HG02840 (cell line): Measurements from ENCODE around the gene UBE2L6.

Source experiments
- ATAC-seq: cut with Tn5 transposase; IDR thresholded peaks from one replicate; pipeline ENCODE4 v1.9.1; 2021; ENCODE audit warnings: mild to moderate bottlenecking, moderate library complexity, moderate number of reproducible peaks; ENCODE audit not compliant: unreplicated experiment, low FRiP score

Gene UBE2L6

DNA sequence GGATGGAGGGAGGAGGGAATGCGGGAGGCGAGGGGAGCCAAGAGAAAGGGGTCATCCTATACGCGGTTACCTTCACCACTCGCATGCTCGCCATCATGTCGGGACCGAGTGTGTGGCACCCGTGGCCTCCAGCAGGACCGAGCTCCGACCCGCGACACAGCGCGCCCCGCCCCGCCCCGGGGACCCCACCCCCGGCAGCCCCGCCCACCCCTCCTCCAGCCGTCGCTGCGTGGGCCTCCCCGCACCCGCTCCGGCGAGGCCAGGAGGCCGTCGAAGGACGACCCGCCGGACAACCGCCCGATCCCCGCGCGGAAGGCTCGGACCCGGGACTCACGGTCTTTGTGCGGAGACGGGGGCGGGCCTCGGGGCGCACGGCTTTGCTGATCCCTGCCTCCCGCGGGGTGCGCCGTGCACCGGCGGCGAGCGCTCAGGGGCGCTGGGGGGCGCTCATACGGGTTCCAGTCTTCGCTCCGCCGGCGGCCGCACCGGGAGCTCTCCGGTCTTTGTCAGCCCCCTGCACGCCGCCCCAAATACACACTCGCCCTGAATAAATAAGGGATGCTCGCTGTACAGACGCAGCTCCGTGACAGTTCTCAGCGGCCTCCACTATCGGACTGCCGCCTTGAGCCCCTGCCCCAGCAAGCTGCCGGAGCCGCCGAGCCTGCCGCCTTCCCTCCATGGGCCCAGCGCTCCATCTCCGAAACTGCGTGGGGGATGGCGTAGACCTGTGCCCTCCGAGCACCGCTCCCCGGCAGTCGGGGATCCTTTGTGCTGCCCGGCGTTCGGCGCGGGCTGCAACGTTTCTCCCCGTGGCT, at the start of gene UBE2L6:
Gene UBE2L6 (minus strand): TSS at position 158 of the 815 bp plus-strand sequence. CDS start 61 bp downstream, at position 97.
- peak; percentile 47 for ATAC-seq

DNA sequence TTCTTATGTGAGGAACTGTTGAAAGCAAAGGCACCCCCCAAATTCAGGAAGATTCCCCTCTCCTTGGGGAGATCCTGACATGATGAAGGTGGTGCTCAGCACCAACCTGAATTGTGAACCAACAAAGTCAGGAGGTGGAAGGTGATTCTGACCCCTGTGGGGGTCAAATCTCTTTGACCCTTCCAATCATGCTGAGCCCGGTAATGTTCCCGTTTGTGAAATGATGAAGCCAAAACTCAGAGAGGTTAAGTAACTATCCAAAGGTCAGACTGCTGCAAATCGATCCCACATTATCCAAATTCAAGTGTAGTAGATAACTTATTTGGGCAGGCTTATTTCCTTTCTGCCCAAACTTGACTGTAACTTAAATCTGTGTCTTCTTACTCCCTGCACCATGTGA, 49.1 kb upstream of the UBE2L6 start:
- no peak for ATAC-seq

DNA sequence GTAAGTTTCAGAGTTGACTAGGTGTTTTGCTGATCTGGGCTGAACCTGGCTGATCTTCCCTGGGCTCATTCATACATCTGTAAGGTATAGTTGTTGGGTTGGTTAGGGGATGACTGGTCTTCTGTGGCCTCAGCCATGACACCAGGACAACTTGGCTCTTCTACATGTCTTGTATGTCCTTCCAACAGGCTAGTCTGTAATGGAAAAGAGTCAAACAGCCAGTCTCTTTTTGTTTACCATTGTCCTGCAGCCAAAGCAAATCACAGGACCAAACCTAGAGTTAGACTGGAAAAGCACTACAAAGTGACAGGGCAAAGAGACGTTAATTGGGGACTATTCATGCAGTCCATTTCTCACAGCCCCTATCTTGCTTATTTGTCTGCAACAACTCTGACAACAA, 47.8 kb upstream of the UBE2L6 start:
- no peak for ATAC-seq

DNA sequence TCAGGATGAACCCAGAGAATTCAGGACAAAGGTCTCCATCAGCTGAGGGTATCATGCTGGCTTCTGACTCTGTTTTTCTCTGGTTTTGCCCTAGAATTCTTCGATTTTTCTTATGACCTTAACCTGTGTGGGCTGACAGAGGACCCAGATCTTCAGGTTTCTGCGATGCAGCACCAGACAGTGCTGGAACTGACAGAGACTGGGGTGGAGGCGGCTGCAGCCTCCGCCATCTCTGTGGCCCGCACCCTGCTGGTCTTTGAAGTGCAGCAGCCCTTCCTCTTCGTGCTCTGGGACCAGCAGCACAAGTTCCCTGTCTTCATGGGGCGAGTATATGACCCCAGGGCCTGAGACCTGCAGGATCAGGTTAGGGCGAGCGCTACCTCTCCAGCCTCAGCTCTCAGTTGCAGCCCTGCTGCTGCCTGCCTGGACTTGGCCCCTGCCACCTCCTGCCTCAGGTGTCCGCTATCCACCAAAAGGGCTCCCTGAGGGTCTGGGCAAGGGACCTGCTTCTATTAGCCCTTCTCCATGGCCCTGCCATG, 46.8 kb upstream of the UBE2L6 start:
- no peak for ATAC-seq

DNA sequence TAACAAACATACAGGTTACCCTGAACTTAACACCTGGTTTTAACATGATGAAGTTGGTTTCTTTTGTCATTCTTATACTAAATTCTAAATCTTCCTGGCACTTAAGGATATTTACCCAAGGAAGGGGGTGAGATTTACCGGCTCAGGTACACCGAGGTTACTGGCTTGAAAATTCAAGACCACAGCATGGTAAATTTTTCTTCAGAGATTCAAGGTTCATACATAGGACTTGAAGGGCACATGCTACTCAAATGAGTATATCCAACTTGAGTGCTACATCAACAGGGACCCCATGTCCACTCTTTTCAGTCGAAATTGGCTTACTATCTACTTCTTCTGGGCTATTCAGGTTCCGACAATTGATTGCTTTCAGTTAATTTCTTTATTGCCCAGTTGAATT, 42.7 kb upstream of the UBE2L6 start:
- no peak for ATAC-seq

DNA sequence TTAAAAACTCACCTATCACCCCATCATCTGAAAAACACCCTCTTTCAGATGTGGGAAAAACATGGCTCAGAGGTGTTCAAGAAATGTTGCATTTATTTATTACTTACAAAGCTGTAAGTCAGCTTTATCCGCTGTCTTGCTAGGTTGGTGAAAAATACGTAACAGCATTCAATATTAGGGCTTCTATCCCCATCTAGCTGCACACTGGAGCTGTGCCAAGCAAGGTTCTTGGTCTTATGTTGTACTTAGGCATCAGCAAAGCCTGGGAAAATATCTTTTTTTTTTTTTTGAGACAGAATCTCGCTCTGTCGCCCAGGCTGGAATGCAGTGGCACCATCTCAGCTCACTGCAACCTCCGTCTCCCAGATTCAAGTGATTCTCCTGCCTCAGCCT, 37.6 kb upstream of the UBE2L6 start:
- ATAC-seq, result no peak

DNA sequence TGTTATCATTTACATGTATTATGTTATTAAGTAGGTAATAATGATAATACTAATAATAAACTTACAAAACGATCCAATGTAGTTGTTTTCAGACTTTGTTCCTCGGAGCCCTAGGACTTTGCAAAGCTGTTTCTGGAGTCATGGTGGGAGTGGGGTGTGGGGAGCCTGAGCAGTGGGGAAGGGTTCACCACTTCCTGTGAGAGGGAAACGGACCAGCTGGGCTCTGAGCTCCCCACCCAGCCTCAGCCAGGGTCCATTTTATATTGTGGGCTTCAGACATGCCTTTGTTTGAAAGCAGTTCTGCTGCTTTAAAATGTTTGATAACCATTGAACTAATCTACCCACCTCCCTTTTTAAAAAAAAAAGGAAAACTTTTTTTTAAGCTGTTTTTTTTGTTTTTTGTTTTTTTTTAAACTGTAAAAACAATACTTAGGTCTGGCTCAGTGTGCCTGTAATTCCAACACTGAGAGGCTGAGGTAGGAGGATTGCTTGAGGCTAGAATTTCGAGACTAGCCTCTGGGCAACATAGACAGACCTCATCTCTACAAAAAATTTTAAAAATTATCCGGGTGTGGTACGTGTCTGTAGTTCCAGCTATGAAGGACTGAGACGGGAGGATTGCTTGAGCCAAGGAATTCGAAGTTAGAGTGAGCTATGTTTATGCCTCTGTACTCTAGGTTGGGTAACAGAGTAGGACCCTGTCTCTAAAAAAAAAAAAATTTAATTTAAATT, 37.0 kb upstream of the UBE2L6 start:
- ATAC-seq, result no peak

DNA sequence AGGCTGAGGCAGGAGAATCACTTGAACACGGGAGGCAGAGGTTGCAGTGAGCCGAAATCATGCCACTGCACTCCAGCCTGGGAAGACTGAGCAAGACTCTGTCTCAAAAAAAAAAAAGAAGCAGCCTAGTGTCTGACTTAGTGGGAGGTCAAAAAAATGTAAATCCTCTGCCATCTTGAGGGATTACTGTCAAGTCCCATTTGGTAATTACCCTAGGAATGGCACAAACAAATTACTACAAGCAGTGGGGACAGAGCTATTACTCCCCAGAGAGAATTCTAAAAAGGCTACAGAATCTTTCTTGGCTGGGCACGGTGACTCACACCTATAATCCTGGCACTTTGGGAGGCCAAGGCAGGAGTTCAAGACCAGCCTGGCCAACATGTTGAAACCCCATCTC, 33.8 kb upstream of the UBE2L6 start:
- no peak for ATAC-seq

DNA sequence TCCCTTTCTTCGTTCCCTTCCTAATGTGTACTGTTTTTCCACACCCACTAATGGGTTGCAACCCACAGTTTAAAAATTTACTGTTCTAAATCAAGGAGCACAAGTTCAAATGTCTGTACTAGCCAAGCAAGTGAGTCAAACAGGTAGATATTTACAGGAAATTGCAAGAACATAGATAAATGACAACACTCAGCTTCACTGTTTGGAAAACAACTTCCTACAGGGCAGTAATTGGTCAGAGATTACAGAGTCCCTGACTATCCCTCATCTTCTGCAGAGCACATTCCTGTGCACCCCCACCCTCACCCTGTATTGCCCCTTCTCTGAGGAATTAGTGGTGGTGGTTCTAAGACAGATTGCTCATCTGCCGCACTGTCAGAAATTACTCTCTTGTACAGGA, 31.9 kb upstream of the UBE2L6 start:
- no peak for ATAC-seq

DNA sequence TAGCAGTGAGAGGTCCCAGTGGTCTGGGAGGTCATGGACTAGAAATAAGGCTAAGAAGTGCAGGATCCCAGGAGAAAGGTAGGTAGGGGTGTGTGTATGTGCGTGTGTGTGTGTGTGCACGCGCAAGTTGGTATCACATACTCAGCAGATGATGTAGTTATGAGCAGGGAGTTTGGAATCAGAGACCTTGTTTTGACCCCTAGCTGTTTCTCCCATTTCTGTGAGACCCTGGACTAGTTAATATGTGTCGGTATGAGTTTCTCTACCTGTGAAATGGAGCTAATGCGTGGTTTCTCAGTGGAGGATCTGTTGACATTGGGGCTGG, 31.3 kb upstream of the UBE2L6 start:
- no peak for ATAC-seq

DNA sequence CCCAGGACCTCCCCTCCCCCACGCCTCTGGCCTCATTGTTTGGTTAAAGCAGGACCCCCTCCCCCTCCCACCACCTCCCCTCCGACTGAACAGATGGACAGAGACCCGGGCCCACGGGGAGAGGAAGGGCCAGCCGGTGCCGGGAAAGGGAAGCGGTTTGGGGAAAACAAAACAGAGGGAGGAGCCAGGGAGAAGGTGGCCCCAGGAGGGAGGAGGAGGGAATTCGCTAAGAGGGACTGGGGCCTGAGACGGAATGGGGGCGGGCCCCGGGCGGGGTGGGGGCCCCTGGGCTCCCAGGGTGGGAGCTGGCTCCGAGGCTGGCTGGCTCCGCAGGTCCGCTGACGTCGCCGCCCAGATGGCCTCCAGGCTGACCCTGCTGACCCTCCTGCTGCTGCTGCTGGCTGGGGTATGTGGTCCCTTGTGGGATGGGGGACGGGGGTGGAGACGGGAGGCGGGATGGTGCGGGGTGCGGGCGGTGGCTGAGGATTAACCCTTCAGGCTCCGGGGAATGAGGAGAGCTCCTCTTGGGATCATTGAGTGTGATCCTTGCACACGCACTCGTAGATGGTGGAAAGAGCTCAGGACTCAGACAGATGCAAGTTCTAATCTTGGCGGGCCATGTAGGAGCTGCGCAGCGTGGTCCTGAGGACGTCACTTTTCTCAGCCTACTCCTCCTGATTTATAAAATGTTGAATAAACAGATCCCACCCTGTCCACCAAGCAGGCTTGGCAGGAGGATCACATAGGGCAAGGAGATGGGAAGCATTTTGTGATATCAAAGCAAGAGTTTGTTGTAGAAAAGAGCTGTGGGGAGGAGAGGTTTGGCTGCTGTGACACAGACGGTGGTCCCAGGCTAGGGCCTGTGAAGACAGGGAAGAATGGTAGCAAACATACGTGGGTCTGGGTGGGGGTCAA, 30.7 kb upstream of the UBE2L6 start:
- no peak for ATAC-seq

DNA sequence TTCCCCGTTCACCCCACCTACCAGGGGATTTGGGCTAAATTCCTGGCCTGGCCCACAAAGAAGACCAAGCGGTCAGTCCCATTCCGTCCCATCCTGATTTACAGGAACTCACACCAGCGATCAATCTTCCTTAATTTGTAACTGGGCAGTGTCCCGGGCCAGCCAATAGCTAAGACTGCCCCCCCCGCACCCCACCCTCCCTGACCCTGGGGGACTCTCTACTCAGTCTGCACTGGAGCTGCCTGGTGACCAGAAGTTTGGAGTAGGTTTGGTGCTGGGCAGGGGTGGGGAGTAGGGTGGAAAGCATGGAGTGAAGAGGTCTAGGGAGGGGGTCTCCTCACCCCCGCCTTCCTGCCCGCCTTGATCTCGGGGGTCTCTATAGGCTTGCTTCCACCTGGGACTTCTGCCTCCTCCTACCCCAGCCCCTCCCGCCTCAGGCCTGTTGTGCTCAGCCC, 30.0 kb upstream of the UBE2L6 start, which contains the start of gene SERPING1:
Gene SERPING1 (plus strand): TSS at position 225 of the 455 bp plus-strand sequence. CDS start 586 bp downstream, outside the sequence.
- no peak for ATAC-seq

DNA sequence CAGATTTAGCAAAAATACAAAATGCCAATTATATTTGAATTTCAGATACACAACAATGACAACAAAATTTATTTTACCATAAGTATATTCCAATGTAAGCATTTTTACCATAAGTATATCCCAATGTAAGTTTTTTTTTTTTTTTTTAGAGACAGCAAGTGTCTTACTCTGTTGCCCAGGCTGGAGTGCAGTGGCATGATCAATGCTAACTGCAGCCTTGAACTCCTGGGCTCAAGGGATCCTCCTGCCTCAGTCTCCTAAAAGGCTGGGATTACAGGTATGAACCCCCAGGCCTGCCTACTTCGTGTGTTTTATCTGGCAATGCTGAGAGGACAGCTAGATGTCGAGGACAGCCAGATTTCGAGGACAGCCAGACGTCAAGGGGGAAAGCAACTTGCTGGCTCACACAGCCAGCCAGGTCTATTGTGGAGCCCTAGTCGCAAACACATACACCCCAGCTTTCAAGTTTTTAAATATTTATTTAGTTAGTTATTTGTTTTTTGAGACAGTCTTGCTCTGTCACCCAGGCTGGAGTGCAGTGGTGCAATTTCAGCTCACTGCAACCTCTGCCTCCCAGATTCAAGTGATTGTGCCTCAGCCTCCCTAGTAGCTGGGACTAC, 28.9 kb upstream of the UBE2L6 start:
- no peak for ATAC-seq

DNA sequence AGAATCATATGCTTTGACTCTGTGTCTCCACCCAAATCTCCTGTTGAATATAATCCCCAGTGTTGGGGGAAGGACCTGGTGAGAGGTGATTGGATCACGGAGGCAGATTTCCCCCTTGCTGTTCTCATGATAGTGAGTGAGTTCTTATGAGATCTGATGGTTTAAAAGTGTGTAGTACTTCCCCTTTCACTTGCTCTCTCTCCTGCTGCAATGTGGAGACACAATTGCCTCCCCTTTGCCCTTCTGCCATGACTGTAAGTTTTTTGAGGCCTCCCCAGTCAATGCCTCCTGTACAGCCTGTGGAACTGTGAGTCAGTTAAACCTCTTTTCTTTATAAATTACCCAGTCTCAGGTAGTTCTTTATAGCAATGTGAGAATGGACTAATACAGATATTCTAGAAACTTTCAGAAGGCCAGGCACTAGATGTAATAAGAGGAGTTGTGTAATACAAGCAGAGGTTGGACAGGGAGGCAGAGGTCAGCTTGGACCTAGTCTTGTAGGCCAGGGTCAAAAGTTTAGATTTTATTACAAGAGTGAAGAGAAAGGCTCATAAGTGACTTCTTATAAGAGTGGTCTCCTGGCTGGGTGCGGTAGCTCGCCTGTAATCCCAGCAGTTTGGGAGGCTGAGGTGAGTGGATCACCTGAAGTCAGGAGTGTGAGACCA, 20.7 kb upstream of the UBE2L6 start:
- no peak for ATAC-seq

DNA sequence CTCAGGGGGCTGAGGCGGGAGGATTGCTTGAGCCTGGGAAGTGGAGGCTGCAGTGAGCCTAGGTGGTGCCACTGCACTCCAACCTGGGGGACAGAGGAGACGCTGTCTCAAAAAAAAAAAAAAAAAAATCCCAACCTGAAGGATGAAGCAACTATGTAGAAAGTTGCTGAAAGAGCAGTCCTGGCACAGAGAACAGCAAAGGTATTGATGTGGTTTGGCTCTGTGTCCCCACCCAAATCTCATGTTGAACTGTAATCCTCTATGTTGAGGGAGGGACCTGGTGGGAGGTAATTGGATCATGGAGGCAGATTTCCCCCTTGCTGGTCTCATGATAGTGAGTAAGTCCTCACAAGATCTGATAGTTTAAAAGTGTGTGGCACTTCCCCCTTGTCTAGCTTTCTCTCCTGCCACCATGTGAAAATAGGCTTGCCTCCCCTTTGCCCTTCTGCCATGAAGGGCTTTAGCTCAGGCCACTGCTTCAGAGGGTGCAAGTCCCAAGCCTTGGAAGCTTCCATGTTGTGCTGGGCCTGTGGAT, 19.3 kb upstream of the UBE2L6 start:
- no peak for ATAC-seq

DNA sequence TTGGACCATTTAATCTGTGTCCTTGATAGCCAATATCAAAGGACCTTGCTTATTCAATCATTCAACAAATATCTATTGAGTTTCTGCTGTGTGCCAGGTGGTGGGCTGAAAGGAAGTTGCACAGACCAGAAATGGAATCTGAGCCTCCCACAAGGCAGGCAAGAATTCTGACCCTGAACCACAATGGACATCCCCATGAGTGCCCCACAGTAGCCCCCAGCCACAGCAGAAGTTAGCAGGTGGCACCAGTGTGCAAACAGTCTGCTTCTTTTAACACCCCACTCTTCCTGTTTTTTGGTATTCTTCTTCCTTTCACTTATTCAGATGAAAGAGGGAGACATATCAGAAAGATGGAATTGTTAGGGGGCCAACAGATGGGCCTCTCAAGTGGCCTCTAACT, 17.8 kb upstream of the UBE2L6 start:
- ATAC-seq, result no peak

DNA sequence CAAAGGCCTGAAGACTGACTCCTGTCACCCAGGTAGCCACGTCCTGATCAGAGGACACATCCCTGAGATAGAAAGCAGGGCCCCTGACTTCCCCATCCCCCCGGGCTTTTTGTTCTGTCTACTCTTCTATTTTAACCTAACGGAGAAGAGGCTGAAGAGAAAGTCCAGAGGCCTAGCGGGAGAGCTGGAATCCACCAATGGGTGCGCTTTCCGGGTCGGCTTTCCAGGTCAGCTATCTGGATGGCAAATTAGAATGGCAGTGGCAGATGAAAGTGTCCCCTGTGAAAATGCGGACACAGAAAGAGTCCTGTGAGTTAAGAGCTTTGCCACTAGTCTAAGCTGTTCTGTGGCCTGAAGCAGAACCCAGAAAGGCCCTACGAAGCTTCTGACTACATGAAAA, 16.9 kb upstream of the UBE2L6 start:
- no peak for ATAC-seq

DNA sequence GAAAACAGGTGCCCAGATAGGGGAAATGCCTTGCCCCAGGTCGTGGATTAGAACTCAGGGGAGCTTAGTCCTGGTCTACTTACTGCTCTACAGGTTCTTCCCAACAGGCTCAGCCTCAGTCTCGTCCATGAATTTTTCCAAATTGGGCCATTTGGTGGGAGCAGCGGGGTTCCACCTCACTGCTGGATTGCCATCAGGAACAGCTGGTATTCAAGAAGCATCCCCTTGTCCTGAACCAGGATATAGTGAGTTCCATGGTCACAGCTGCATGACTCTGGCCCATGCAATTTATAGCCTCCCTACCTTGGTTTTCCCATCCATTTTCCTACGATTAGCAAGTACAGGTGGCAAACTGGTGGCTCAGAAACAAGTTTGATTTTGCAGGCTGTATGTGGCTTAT, 6.6 kb upstream of the UBE2L6 start:
- no peak for ATAC-seq

DNA sequence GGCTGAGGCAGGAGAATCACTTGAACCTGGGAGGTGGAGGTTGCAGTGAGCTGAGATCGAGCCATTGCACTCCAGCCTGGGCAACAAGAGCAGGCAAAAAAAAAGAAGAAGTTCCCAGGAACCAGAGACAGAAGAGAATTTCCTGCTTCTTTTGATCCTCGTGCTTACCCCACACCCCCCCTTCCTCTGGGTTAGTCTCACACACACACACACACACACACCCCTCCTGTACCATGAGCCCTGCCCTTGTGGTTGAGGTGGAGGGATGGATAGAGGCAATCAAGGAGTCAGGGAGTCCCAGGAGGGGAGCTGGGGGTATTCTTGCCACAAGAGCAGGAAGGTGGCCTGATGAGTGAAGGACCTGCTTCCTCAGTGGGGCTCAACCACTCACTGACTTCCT, 4.1 kb upstream of the UBE2L6 start:
- no peak for ATAC-seq
